ENCODE results near the gene SOX1.

Gene SOX1

DNA sequence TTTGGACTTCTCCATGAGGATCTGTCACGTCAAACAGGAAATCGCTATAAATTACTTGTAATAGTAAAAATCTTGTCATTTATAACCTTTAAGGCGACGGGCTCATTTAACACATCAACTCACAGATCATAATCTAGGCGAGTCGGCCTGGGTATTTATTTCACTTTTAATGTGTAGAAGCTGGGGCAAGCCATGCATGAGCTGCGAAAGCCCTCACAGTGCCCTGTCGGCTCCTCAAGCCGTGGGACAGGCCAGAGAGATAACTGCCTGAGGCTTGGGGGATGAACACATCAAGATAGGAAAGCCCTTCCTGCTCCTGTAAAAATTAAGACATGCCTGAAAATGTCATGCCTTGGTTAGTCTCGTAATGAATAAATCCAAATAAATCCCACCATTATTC, 30.8 kb downstream of the SOX1 start:
- Mint-ChIP-seq H3K4me1 (ENCODE audit: low read depth in 2 of 2) (no peaks in the 10 kb centered on the region), H3K4me3 (no peak overlapping the region), H3K27me3 (peaks cover 32 to 68% of the 10 kb centered on the region in 2 donors), H3K27ac (no peak overlapping the region), H3K36me3 (ENCODE audit: insufficient read depth) (no peaks in the 10 kb centered on the region), H3K9me3 (peaks cover 0 to under 1% of the 10 kb centered on the region in 2 donors)
- ATAC-seq (replicated peaks) (no peak), DNase-seq (no peak)

DNA sequence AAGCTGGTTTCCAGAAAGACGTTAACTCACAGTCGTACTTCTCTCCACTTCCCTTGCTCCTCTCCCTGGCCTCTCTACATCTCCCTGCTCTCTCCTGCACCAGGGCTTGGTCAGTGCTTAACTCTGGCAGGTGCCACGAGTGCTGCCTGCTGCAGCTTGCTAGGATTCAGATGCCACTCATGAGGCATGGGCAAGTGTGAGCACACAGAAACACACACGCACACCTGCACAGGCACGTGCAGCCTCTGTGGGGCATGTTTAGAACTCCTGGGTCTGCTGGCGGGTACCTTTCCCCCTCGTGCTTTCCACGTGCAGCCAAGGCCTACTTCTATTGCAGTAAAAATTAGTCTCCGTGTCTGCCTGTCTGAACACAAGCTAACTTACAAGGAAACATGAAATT, 31.8 kb downstream of the SOX1 start:
- DNase-seq: no peak
- H3K36me3 Mint-ChIP-seq (ENCODE audit: insufficient read depth): no peaks in the 10 kb centered on the region
- ATAC-seq (replicated peaks): no peak
- H3K4me1 Mint-ChIP-seq (ENCODE audit: low read depth in 2 of 2): no peaks in the 10 kb centered on the region
- H3K4me3 Mint-ChIP-seq: no peak overlapping the region
- H3K27ac Mint-ChIP-seq: no peak overlapping the region
- no peaks in the 10 kb centered on the region for H3K9me3 Mint-ChIP-seq
- H3K27me3 Mint-ChIP-seq: peaks cover 30 to 74% of the 10 kb centered on the region in 2 donors

DNA sequence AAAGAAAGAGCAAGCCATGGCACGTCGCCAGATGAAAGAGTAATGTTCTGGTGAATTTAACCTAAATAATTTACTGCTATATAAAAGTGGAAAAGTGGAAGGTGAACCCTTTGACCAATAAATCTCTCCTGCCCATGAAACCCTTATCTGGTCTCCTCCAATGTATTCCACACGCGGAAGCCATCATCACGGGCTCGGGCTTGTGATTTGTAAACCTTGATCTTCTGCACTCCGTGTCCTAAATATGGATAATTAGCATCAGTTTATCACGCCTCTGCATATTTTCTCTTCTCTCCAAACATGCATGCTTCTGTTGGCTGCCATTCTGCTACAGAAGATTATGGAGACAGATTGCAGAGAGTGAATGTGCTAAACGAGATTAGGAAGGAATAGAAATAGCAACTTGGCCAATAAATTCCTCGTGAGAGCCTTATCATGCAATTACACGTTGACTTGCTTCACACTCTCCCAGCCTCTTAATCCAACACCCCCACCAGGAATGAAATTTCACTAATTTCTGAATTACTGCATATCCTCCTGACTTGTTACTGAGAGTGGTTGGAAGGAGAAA, 34.5 kb downstream of the SOX1 start:
- ATAC-seq (replicated peaks) (no peak), DNase-seq (no peak)
- no peak overlapping the region for H3K4me3 Mint-ChIP-seq
- no peak overlapping the region for H3K27ac Mint-ChIP-seq
- no peaks in the 10 kb centered on the region for H3K9me3 Mint-ChIP-seq
- no peaks in the 10 kb centered on the region for H3K4me1 Mint-ChIP-seq (ENCODE audit: low read depth in 2 of 2)
- peaks cover 30 to 78% of the 10 kb centered on the region in 2 donors for H3K27me3 Mint-ChIP-seq
- no peaks in the 10 kb centered on the region for H3K36me3 Mint-ChIP-seq (ENCODE audit: insufficient read depth)

DNA sequence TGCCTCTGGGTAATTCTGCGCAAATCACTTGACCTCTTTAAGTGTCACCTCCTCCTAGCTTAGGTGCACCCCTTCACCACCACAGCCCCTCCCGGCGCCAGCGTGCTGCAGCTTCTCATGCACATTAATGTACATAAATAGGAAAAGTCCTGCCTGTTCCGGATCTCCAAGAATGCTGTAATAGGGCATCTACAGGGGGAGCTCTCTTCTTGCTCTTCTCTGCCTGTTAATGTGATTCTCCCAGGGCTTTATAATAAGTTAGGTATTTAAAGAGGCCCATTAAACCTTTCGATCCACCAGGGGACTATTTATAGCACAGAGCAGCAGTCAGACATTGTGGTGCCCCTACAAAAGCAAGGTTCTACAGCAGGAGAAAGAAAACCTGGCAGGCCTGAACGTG, 35.3 kb downstream of the SOX1 start:
- Mint-ChIP-seq H3K9me3 (no peaks in the 10 kb centered on the region), H3K36me3 (ENCODE audit: insufficient read depth) (no peaks in the 10 kb centered on the region), H3K27ac (no peak overlapping the region), H3K4me3 (no peak overlapping the region), H3K4me1 (ENCODE audit: low read depth in 2 of 2) (no peaks in the 10 kb centered on the region), H3K27me3 (peaks cover 33 to 78% of the 10 kb centered on the region in 2 donors)
- DNase-seq (no peak), ATAC-seq (replicated peaks) (no peak)

DNA sequence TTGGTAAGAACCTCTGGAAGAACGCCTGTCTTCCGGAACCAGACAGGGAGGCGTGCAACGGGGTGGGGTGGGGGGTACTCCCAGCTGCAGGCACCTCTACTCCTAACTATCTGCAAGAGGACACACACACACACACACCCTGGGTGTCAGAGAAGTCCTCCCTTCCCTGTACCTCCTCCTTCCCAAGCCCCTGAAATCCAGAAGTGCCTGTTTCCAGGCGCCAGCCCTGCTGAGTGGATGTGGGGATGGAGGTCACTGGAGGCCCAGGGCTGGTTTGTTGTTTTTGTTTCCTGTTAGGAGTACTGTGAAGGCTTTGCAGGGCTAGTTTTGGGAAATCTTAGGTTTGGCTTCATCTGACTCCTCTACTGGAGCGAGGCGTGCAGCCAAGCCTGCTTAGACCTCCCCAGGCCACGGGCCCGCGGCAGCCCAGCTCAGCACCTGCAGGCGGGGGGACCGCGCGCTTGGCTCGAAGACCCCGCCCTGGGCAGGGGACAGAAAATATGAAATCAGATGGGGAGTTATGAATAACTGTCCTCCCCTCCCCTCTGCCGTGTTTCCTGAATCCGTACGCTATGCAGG, 36.4 kb downstream of the SOX1 start:
- Mint-ChIP-seq H3K27ac (no peak overlapping the region), H3K4me1 (ENCODE audit: low read depth in 2 of 2) (no peaks in the 10 kb centered on the region), H3K27me3 (peaks cover 41 to 84% of the 10 kb centered on the region in 2 donors), H3K4me3 (no peak overlapping the region), H3K36me3 (ENCODE audit: insufficient read depth) (no peaks in the 10 kb centered on the region), H3K9me3 (no peaks in the 10 kb centered on the region)
- ATAC-seq (replicated peaks) (no peak), DNase-seq (no peak)

DNA sequence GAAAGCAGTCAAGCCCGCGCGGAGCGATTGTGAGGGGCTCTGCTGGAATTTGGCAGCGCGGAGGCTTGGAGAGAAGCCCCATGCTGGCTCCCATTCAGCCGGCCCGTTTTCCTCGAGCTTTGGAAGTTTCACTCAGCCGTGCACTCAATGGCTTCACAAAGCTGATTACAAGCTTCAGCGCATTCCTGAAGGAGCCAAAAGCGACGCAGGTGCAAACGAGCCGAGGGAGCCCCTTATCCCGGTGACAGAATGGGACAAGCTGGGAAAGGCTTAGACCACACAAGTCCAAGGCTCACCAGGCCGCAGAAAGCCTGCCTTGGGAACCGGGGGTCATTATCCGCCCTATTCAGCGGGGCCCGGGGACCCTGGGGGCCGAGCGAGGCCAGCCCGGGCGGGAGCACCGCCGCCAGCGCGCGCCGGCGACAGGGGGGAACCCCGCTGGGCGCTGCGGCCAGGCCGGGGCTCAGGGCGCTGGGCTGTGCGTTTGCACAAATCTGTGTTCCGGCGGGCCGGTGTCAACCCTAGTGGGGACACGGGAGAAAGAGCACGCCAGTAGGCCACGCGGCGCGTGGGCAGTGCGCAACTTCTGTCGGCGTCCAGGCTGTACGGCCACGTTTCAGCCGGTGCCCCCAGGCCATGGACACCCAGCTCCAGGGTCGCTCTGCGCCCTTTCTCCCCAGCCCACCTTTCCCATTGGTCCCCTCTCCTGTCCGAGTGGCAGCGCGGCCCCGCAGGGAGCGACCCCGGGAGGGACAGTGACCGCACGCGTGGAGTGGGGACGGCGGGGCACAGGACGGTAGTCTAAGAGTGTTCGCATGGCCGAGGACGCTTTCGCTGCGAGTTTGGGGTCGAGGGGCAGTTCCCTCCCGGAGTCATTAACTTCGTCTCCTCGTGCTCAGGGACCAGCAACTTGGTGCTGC, 37.3 kb downstream of the SOX1 start:
- Mint-ChIP-seq H3K4me1 (ENCODE audit: low read depth in 2 of 2) (no peaks in the 10 kb centered on the region), H3K27me3 (peaks cover 46 to 83% of the 10 kb centered on the region in 2 donors), H3K4me3 (no peak overlapping the region), H3K36me3 (ENCODE audit: insufficient read depth) (no peaks in the 10 kb centered on the region), H3K9me3 (no peaks in the 10 kb centered on the region), H3K27ac (no peak overlapping the region)
- no peak for ATAC-seq (replicated peaks)
- DNase-seq: no peak

DNA sequence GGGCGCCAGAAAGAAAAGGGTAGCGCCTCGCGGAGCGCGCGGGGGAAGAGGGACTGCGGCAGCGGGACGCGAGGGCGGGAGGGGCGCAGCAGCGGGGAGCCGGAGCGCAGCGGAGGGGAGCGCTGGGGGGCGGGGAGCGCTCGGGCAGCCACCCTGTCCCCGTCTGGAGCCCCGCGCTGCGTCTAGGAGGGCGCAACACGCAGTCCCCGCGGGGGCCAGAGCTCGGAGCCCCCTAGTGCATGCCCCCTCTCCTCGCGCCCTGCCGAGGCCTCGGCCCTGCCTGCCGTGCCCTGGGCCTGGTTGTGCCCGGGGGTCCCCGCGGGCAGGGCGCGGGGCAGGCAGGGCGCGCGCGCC, 37.9 kb downstream of the SOX1 start:
- Mint-ChIP-seq H3K36me3 (ENCODE audit: insufficient read depth) (no peaks in the 10 kb centered on the region), H3K27me3 (peaks cover 46 to 80% of the 10 kb centered on the region in 2 donors), H3K4me3 (no peak overlapping the region), H3K27ac (no peak overlapping the region), H3K4me1 (ENCODE audit: low read depth in 2 of 2) (no peaks in the 10 kb centered on the region), H3K9me3 (no peaks in the 10 kb centered on the region)
- ATAC-seq (replicated peaks): no peak
- DNase-seq: no peak

DNA sequence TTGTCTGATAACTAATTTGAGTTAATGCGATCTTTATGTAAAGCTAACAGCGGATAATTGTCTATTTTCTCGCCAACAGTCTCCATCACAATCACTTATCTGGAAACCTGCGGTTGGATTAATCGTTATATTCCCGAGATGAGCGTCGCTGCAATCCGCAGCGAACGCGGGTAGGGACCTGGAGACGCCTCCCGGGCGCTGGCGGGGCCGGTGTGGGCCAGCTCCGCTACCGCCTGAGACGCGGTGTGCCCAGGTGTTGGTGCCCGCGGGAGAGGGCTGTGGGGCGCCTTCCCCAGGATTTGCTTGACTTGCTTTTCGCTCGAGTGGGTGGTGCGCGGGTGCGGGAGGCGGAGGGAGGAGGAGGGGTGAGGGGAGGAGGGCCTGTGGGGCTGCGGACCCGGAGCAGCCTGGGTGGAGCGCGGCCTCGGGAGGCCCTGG, 38.3 kb downstream of the SOX1 start:
- no peak for ATAC-seq (replicated peaks)
- H3K27me3 Mint-ChIP-seq: peaks cover 46 to 77% of the 10 kb centered on the region in 2 donors
- H3K36me3 Mint-ChIP-seq (ENCODE audit: insufficient read depth): no peaks in the 10 kb centered on the region
- no peak overlapping the region for H3K4me3 Mint-ChIP-seq
- no peaks in the 10 kb centered on the region for H3K9me3 Mint-ChIP-seq
- H3K4me1 Mint-ChIP-seq (ENCODE audit: low read depth in 2 of 2): no peaks in the 10 kb centered on the region
- no peak for DNase-seq
- no peak overlapping the region for H3K27ac Mint-ChIP-seq

DNA sequence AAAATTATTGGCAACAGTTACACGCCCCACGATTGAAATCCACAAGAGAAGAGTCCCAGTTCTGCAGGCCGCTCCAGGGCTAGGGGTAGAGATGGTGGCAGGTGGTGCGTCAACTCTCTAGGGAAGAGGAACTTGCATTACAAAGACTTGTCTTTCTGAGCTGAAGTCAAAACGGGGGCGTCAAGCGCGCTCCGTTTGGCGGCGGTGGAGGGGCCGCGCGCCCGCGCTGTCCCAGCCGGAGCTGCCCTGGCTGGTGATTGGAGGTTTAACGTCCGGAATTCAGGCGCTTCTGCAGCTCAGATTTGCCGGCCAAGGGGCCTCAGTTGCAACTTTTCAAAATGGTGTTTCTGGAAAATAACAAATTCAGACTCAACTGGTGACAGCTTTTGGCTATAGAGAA, 38.9 kb downstream of the SOX1 start:
- DNase-seq (no peak), ATAC-seq (replicated peaks) (no peak)
- Mint-ChIP-seq H3K4me3 (no peak overlapping the region), H3K4me1 (ENCODE audit: low read depth in 2 of 2) (no peaks in the 10 kb centered on the region), H3K9me3 (no peaks in the 10 kb centered on the region), H3K27me3 (peaks cover 44 to 70% of the 10 kb centered on the region in 2 donors), H3K36me3 (ENCODE audit: insufficient read depth) (no peaks in the 10 kb centered on the region), H3K27ac (no peak overlapping the region)

DNA sequence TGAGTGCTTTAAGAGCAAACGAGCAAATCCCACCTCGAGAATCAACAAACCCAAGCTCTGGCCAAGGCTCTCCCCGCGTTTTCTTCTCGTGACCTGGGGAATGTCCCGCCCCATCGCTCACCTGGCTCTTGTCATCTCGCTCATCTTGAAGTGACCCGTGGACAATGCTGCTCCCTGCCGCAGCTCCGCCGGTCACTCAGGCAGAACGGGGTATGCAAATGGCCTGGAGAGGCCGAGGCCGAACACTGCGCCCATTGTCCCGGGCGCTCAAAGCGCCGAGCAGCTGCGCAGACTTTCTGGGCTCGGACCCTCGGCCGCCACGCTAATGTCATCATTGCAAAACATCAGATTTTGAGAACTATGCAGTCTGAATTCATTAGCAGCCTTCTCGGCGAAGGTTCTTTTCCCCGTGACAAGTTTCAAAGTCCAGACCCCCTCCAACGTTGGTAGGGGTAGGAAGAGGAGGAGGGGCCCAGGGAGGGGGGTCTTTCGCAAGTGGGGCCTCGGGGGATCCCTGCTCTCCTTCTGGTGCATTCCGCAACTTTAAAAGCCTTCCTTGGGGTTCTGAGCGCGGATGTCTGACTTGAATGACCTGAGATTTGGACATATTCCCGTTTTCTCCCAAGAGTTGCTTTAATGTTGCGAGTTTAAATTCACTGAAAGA, 39.7 kb downstream of the SOX1 start:
- H3K4me3 Mint-ChIP-seq: no peak overlapping the region
- H3K27me3 Mint-ChIP-seq: peaks cover 37 to 63% of the 10 kb centered on the region in 2 donors
- no peaks in the 10 kb centered on the region for H3K9me3 Mint-ChIP-seq
- DNase-seq: no peak
- H3K4me1 Mint-ChIP-seq (ENCODE audit: low read depth in 2 of 2): no peaks in the 10 kb centered on the region
- no peak for ATAC-seq (replicated peaks)
- H3K36me3 Mint-ChIP-seq (ENCODE audit: insufficient read depth): no peaks in the 10 kb centered on the region
- no peak overlapping the region for H3K27ac Mint-ChIP-seq

DNA sequence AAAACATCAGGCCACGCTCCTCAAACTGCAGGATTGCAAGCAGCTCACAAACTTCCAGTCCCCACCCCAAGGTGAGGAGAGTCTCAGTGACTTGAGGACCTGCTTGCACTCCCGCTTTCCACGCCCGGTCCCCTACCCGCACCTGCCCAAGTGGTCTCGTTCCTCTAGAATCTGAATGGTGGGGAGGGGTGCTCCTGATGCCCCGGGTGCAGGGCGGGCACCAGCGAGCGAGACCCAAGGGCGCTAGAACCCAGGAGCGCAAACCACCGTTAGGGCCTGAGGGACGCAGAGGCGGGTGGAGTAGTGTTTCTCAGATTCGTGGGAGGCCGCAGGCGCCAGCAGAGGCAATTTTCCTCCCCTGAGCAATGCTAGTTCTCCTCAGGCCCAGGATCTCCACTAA, 40.3 kb downstream of the SOX1 start:
- Mint-ChIP-seq H3K36me3 (ENCODE audit: insufficient read depth) (no peaks in the 10 kb centered on the region), H3K27me3 (peaks cover 31 to 63% of the 10 kb centered on the region in 2 donors), H3K4me3 (no peak overlapping the region), H3K27ac (no peak overlapping the region), H3K9me3 (no peaks in the 10 kb centered on the region), H3K4me1 (ENCODE audit: low read depth in 2 of 2) (no peaks in the 10 kb centered on the region)
- DNase-seq: no peak
- ATAC-seq (replicated peaks): no peak

DNA sequence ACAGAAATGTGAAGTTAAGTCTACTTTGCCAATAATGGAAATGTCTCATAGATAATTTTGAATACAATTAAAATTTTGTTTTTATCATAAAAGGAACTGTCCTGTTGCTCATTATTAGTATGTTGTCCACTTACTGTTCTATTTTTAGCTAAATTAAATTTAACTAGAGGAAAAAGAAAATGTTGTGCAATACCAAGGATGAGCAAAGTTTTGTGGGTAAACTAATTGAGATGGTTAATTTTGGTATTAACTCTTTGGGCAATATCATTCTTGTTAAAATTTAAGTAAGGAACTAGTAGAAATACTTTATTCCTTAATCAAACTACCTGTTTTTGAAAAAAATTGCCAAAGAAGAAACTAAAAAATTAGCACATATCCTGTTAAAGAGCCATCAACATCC, 43.5 kb downstream of the SOX1 start:
- no peaks in the 10 kb centered on the region for H3K9me3 Mint-ChIP-seq
- peaks cover 38 to 72% of the 10 kb centered on the region in 2 donors for H3K27me3 Mint-ChIP-seq
- H3K27ac Mint-ChIP-seq: no peak overlapping the region
- H3K36me3 Mint-ChIP-seq (ENCODE audit: insufficient read depth): no peaks in the 10 kb centered on the region
- H3K4me3 Mint-ChIP-seq: no peak overlapping the region
- no peaks in the 10 kb centered on the region for H3K4me1 Mint-ChIP-seq (ENCODE audit: low read depth in 2 of 2)
- DNase-seq (no peak), ATAC-seq (replicated peaks) (no peak)

DNA sequence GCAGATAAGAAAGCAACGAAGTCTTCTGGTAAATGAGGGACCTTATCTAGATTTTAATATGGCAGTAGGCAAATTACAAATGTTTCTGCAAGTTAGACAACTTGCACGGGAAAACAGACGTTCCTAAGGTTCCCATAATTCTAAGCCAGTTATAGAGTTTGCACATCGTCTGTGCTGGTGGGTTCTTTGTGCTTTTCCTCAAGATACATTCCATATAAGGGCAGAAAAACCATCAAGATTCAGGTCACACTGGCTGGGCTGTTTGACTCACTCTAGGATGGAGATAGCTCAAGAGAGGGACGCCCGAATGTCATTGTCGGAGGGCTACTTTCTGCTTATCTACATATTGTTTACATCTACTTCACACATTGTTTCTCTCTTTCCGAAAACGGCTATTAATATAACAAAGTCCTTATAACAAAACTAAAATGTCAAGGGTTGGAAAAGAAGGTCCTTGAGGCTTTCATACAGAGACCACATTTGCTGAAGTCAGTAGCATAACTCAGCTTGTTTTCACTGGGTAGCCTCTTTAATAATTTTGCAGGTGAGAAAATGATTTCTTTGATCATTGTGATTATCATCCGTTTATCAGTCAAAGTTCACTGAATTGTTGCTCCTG, 44.4 kb downstream of the SOX1 start:
- Mint-ChIP-seq H3K4me1 (ENCODE audit: low read depth in 2 of 2) (no peaks in the 10 kb centered on the region), H3K9me3 (no peaks in the 10 kb centered on the region), H3K4me3 (no peak overlapping the region), H3K36me3 (ENCODE audit: insufficient read depth) (no peaks in the 10 kb centered on the region), H3K27ac (no peak overlapping the region), H3K27me3 (peaks cover 41 to 74% of the 10 kb centered on the region in 2 donors)
- DNase-seq (no peak), ATAC-seq (replicated peaks) (no peak)
